Measurements from ENCODE around the gene PLS3.

Gene PLS3, protein sequence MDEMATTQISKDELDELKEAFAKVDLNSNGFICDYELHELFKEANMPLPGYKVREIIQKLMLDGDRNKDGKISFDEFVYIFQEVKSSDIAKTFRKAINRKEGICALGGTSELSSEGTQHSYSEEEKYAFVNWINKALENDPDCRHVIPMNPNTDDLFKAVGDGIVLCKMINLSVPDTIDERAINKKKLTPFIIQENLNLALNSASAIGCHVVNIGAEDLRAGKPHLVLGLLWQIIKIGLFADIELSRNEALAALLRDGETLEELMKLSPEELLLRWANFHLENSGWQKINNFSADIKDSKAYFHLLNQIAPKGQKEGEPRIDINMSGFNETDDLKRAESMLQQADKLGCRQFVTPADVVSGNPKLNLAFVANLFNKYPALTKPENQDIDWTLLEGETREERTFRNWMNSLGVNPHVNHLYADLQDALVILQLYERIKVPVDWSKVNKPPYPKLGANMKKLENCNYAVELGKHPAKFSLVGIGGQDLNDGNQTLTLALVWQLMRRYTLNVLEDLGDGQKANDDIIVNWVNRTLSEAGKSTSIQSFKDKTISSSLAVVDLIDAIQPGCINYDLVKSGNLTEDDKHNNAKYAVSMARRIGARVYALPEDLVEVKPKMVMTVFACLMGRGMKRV

GRCh38 chrX:115560978-115561604 lies at the start of gene PLS3:
Gene PLS3 (plus strand): TSS chrX:115561174. CDS start chrX:115610251, 49,077 bp downstream.
- H3K4me3 ChIP-seq (ENCODE audit: control insufficient read depth, low read depth, low read length), result peak within 1 kb of the TSS; percentile 67
- TF ChIP-seq, protein P1, sequence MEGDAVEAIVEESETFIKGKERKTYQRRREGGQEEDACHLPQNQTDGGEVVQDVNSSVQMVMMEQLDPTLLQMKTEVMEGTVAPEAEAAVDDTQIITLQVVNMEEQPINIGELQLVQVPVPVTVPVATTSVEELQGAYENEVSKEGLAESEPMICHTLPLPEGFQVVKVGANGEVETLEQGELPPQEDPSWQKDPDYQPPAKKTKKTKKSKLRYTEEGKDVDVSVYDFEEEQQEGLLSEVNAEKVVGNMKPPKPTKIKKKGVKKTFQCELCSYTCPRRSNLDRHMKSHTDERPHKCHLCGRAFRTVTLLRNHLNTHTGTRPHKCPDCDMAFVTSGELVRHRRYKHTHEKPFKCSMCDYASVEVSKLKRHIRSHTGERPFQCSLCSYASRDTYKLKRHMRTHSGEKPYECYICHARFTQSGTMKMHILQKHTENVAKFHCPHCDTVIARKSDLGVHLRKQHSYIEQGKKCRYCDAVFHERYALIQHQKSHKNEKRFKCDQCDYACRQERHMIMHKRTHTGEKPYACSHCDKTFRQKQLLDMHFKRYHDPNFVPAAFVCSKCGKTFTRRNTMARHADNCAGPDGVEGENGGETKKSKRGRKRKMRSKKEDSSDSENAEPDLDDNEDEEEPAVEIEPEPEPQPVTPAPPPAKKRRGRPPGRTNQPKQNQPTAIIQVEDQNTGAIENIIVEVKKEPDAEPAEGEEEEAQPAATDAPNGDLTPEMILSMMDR (conservative IDR thresholded peaks at IDR 0.05; ENCODE audit: control insufficient read depth, insufficient read depth, low read depth, low read length), result no peak
- DNase-seq (ENCODE audit: low read depth), result peak; percentile 81

DNA sequence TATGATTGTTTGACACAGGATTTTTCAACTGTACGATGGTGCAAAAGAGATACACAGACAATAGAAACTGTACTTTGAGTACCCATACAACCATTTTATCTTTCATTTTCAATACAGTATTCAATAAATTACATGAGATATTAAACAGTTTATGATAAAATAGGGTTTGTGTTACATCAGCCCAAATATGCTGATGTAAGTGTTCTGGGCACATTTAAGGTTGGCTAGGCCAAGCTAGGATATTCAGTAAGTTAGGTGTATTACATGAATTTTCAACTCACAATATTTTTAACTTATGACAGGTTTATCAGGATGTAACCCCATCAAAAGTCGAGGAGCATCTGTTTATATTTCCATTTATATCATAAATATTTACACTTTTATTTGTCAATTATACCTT lies 42.9 kb upstream of the PLS3 start:
- TF ChIP-seq, protein P1 (conservative IDR thresholded peaks at IDR 0.05; ENCODE audit: control insufficient read depth, insufficient read depth, low read depth, low read length), result no peak
- H3K4me3 ChIP-seq (ENCODE audit: control insufficient read depth, low read depth, low read length), result no peak overlapping the region

GRCh38 chrX:115521741-115522140 lies 39.2 kb upstream of the PLS3 start:
- no peak overlapping the region for H3K4me3 ChIP-seq (ENCODE audit: control insufficient read depth, low read depth, low read length)
- TF ChIP-seq, protein P1 (conservative IDR thresholded peaks at IDR 0.05; ENCODE audit: control insufficient read depth, insufficient read depth, low read depth, low read length), result no peak
- DNase-seq (ENCODE audit: low read depth), result no peak

More for the DNA sequence above, 42.9 kb upstream of the PLS3 start:
- DNase-seq (ENCODE audit: low read depth), result no peak

DNA sequence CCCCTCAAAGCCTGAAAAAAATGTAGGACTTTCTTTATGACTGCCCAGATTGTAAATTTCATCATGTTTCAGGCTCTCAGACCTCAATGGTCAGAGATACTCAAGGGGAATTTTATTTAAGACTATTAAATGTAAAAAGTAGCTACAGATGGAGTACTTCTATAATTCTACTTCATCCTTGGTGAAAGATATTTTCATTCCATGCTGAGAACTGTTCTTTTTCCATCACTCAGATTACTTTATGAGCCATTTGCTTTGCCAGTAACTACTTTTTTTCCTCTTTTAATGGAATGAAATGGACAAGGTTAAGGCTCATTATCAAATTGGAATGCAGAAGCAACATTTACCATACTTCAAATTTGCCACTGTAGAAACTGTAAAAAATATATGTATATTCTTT lies 38.0 kb upstream of the PLS3 start:
- DNase-seq (ENCODE audit: low read depth), result no peak
- H3K4me3 ChIP-seq (ENCODE audit: control insufficient read depth, low read depth, low read length), result no peak overlapping the region
- TF ChIP-seq, protein P1 (conservative IDR thresholded peaks at IDR 0.05; ENCODE audit: control insufficient read depth, insufficient read depth, low read depth, low read length), result no peak

DNA sequence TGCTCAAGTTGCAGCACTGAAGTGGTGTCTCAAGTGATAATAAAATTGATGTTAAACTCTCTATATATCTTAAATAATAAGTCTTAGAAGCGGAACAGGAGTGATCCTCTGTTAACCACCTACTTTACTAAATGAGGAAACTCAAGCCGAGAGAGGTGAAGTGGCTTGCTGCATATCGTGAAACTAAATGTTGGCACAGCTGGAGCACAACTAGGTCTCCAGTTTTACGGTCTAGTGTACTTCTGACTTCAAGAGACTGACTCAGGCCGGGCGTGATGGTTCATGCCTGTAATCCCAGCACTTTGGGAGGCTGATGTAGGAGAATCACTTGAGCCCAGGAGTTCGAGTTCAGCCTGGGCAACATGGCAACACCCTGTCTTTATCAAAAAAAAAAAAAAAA lies 35.5 kb upstream of the PLS3 start:
- DNase-seq (ENCODE audit: low read depth), result no peak
- TF ChIP-seq, protein P1 (conservative IDR thresholded peaks at IDR 0.05; ENCODE audit: control insufficient read depth, insufficient read depth, low read depth, low read length), result no peak
- no peak overlapping the region for H3K4me3 ChIP-seq (ENCODE audit: control insufficient read depth, low read depth, low read length)

- TF ChIP-seq, protein P1 (conservative IDR thresholded peaks at IDR 0.05; ENCODE audit: control insufficient read depth, insufficient read depth, low read depth, low read length), result no peak
- DNase-seq (ENCODE audit: low read depth), result peak; percentile 61
Observed at GRCh38 chrX:115531818-115532403, 29.1 kb upstream of the PLS3 start.

More at GRCh38 chrX:115531818-115532403, 29.1 kb upstream of the PLS3 start:
- no peak overlapping the region for H3K4me3 ChIP-seq (ENCODE audit: control insufficient read depth, low read depth, low read length)

Measured in fibroblast of mammary gland (primary cell).